CD4-positive, alpha-beta T cell (primary cell): ENCODE measurements around the gene RAB6A. TPM values are rescaled to one million over a fixed set of nuclear protein-coding genes. Genes with fewer than 3 reads are reported as not detected.
A peak's percentile ranks its signal among the peaks of the same experiment; 100 is the strongest.

ENCODE experiments used
- ATAC-seq: fragments of 200-7000 bp; cut with Tn5 transposase; one replicate; pipeline ENCODE4 v1.10.0; 2022; ENCODE audit warnings: mild to moderate bottlenecking; ENCODE audit not compliant: poor library complexity
- CTCF ChIA-PET: fragments of 350-600 bp; sonication (Branson Sonifier 250); formaldehyde crosslinking; loops from one replicate; lab custom pipeline; 2021; ENCODE audit warnings: antibody characterized with exemption, inconsistent platforms; lab: Charles Lee
- POLR2A ChIA-PET: fragments of 350-600 bp; sonication (Branson Sonifier 250); formaldehyde crosslinking; loops from one replicate; lab custom pipeline; 2021; ENCODE audit warnings: antibody characterized with exemption, inconsistent platforms; lab: Charles Lee
- DNase-seq, 14 experiments: peaks; one replicate each; pipeline ENCODE4 v3.0.0-alpha.2; 2013 to 2020; ENCODE audit warnings: mixed read lengths in 2 of 14
- H3K27ac ChIP-seq, 2 donors: one replicate each; pipeline versions ENCODE4 v1.5.1 to v1.7.0; 2013; ENCODE audit warnings: low read length in 2 of 2, low read depth in 1 of 2, mild to moderate bottlenecking in 1 of 2
- H3K27me3 ChIP-seq, 2 experiments: 1 replicate in 1 of 2; 2 replicates in 1 of 2; pipeline versions ENCODE4 v1.6.1 to v1.7.0; 2013; ENCODE audit warnings: low read length in 2 of 2, control low read depth in 1 of 2, mild to moderate bottlenecking in 1 of 2, moderate library complexity in 1 of 2; ENCODE audit not compliant: insufficient read depth in 2 of 2, control insufficient read depth in 1 of 2
- H3K36me3 ChIP-seq: one replicate; pipeline ENCODE4 v1.6.1; 2013; ENCODE audit warnings: low read length, control low read depth; ENCODE audit not compliant: insufficient read depth
- H3K4me1 ChIP-seq: one replicate; pipeline ENCODE4 v1.6.1; 2013; ENCODE audit warnings: low read length, control low read depth; ENCODE audit not compliant: insufficient read depth
- H3K4me3 ChIP-seq: one replicate; pipeline ENCODE4 v1.5.1; 2013; ENCODE audit warnings: mild to moderate bottlenecking, low read length, moderate library complexity
- H3K9me3 ChIP-seq, 2 experiments: 1 replicate in 1 of 2; 2 replicates in 1 of 2; pipeline versions ENCODE4 v1.6.1 to v1.7.0; 2013; ENCODE audit warnings: low read length in 2 of 2, mild to moderate bottlenecking in 2 of 2, control low read depth in 1 of 2, moderate library complexity in 1 of 2; ENCODE audit not compliant: control insufficient read depth in 1 of 2, insufficient read depth in 1 of 2
- H3K27ac Mint-ChIP-seq: one replicate; pipeline ENCODE4 v1.8.0; 2020; ENCODE audit warnings: mixed read lengths
- H3K27me3 Mint-ChIP-seq: one replicate; pipeline ENCODE4 v1.8.0; 2021; ENCODE audit warnings: mixed read lengths
- H3K36me3 Mint-ChIP-seq: one replicate; pipeline ENCODE4 v1.8.0; 2021; ENCODE audit warnings: low read depth, mixed read lengths
- H3K4me1 Mint-ChIP-seq: one replicate; pipeline ENCODE4 v1.8.0; 2021; ENCODE audit warnings: low read depth, mixed read lengths
- H3K4me3 Mint-ChIP-seq: one replicate; pipeline ENCODE4 v1.8.0; 2020; ENCODE audit warnings: mild to moderate bottlenecking, mixed read lengths
- H3K9me3 Mint-ChIP-seq: one replicate; pipeline ENCODE4 v1.8.0; 2020; ENCODE audit warnings: mixed read lengths
- intact Hi-C, 2 experiments: fragments of 100-400 bp; cut with DNase I in 1 of 2; cut with micrococcal nuclease in 1 of 2; formaldehyde crosslinking; loops; one replicate each; pipeline versions ENCODE4 v1.15.1 to v1.9.0; 2023 to 2025; cut with DNase I, micrococcal nuclease
- total RNA-seq, 174 experiments: library from RNA in 2 of 174; stranded (reverse) in 2 of 174; gene quantifications; one replicate each; pipeline ENCODE4 v1.2.3 and lab custom pipeline; 2021 to 2026
- TF ChIP-seq, protein P1 (sequence below): fragments of 200-600 bp; IDR thresholded peaks from one replicate; pipeline ENCODE4 v1.8.0; 2022; ENCODE audit warnings: antibody characterized with exemption, mild to moderate bottlenecking

Gene RAB6A
- total RNA-seq, 2 experiments from 2014 or later, result 42.6 to 49.3 TPM

DNA sequence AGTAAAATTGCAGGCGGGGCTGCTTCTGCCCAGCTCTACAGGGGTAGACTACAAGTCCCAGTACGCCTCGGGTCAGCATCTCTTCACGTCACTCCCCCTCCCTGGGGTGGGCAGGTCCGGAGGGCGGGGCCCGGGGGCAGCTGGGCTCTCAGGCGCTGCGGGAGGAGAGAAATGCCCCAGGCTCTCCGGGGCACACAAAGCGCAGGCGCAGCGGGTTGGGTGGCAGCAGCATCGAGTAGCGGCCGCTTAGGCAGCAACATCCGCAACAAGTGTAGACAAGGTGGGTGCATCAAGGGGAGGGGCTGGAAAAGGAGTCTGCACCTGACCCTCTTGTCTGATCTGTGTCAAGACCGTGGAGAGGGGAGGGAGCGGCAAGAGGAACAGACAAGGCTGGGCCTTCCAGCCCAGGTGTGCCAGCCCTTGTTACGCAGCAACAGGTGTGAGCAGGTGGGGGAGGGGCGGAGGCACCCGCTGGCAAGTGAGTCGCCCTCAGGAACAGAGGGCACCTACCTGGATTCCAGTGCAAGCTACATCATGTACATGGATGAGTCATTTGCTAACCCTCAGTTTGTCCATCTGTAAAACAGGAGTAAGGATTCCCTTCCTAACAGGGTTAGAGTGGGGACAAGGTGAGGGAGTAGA, 113.3 kb downstream of the RAB6A start:
- Mint-ChIP-seq H3K27ac (peak overlapping the region; percentile 91), H3K4me1 (peaks cover 28% of the 10 kb centered on the region), H3K36me3 (peaks cover 29% of the 10 kb centered on the region), H3K27me3 (no peaks in the 10 kb centered on the region), H3K9me3 (no peaks in the 10 kb centered on the region), H3K4me3 (peak overlapping the region; percentile 90)
- peak overlapping the region; percentile 55 for H3K4me3 ChIP-seq
- TF ChIP-seq, protein P1, sequence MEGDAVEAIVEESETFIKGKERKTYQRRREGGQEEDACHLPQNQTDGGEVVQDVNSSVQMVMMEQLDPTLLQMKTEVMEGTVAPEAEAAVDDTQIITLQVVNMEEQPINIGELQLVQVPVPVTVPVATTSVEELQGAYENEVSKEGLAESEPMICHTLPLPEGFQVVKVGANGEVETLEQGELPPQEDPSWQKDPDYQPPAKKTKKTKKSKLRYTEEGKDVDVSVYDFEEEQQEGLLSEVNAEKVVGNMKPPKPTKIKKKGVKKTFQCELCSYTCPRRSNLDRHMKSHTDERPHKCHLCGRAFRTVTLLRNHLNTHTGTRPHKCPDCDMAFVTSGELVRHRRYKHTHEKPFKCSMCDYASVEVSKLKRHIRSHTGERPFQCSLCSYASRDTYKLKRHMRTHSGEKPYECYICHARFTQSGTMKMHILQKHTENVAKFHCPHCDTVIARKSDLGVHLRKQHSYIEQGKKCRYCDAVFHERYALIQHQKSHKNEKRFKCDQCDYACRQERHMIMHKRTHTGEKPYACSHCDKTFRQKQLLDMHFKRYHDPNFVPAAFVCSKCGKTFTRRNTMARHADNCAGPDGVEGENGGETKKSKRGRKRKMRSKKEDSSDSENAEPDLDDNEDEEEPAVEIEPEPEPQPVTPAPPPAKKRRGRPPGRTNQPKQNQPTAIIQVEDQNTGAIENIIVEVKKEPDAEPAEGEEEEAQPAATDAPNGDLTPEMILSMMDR, result no peak
- peak; percentile 90 to 97 (median 94) for DNase-seq
- POLR2A ChIA-PET, result interaction anchor here (0.6 to 2.3 kb wide), 12 partner anchors 10 to 1424 kb away, joined by 3 to 18 read pairs (median 3); partner anchors contain the start of gene FAM168A
- peaks cover 25% of the 10 kb centered on the region for H3K4me1 ChIP-seq
- no peaks in the 10 kb centered on the region for H3K27me3 ChIP-seq
- peak overlapping the region in 1 of 2 donors; percentile 34 for H3K27ac ChIP-seq
- peaks cover 8% of the 10 kb centered on the region for H3K36me3 ChIP-seq
- ATAC-seq, result peak; percentile 96
- intact Hi-C loops, result loop anchor here (1.0 to 10.0 kb wide), 4 partner anchors 49 to 1423 kb away; partner anchors contain the start of genes FAM168A (in 2 of the 2), COA4 (in 1 of the 2), INPPL1 (in 1 of the 2) and PAAF1 (in 1 of the 2)
- H3K9me3 ChIP-seq, result no peaks in the 10 kb centered on the region
- CTCF ChIA-PET, result interaction anchor here (1.1 to 3.0 kb wide), 3 partner anchors 13 to 49 kb away, joined by 4 to 15 read pairs (median 12); no protein-coding TSS in a partner anchor

- Mint-ChIP-seq H3K36me3 (peaks cover 17% of the 10 kb centered on the region), H3K4me3 (peak within 1 kb of the TSS; percentile 90), H3K27me3 (no peaks in the 10 kb centered on the region), H3K4me1 (peaks cover 28% of the 10 kb centered on the region), H3K9me3 (no peaks in the 10 kb centered on the region), H3K27ac (peak within 1 kb of the TSS; percentile 91)
- Histone ChIP-seq H3K4me3 (peak within 1 kb of the TSS; percentile 55), H3K27ac (peak within 1 kb of the TSS in 1 of 2 donors; percentile 34), H3K27me3 (no peaks in the 10 kb centered on the region), H3K9me3 (no peaks in the 10 kb centered on the region), H3K36me3 (no peaks in the 10 kb centered on the region), H3K4me1 (peaks cover 25% of the 10 kb centered on the region)
- TF ChIP-seq, protein P1, result no peak
- intact Hi-C loops, result loop anchor here in 1 of 2 experiments (5.0 to 10.0 kb wide), 3 partner anchors 231 to 1421 kb away; partner anchors contain the start of genes COA4, INPPL1, PAAF1 and POLD3
- ATAC-seq (no peak), DNase-seq (no peak)
- POLR2A ChIA-PET, result interaction anchor here (2.3 kb wide), 1 partner anchor 47 kb away, joined by 18 read pairs; the partner anchor contains the start of gene FAM168A
- CTCF ChIA-PET, result interaction anchor here (1.5 kb wide), 1 partner anchor 20 kb away, joined by 3 read pairs; no protein-coding TSS in a partner anchor
Measured at GRCh38 chr11:73645972-73646631, 114.8 kb downstream of the RAB6A start, which contains the start of gene PLEKHB1. TSS of gene PLEKHB1 (plus strand) at chr11:73646581. CDS start at chr11:73646609, 28 bp downstream.
